Mononuclear cell (primary cell): ENCODE results near the gene ZNF830. TPM values are rescaled to one million over a fixed set of nuclear protein-coding genes. Genes with fewer than 3 reads are reported as not detected.
A peak's percentile ranks its signal among the peaks of the same experiment; 100 is the strongest.
"Not testable (repeated sequence)": the region's sequence is repeated elsewhere in the genome, so short reads cannot be mapped to it uniquely, and the experiment has no call there.

ENCODE experiments used
- H3K27me3 ChIP-seq: 2 replicates; pipeline ENCODE4 v1.6.0; 2011; ENCODE audit warnings: low read length, control low read depth; ENCODE audit not compliant: insufficient read depth
- H3K4me1 ChIP-seq: 2 replicates; pipeline ENCODE4 v1.5.1; 2011; ENCODE audit warnings: mild to moderate bottlenecking, low read length, control low read depth; ENCODE audit not compliant: insufficient read depth
- H3K4me3 ChIP-seq: 2 replicates; pipeline ENCODE4 v1.5.1; 2011; ENCODE audit warnings: mild to moderate bottlenecking, low read length, moderate library complexity
- H3K9me3 ChIP-seq: 2 replicates; pipeline ENCODE4 v1.5.1; 2011; ENCODE audit warnings: low read depth, mild to moderate bottlenecking, control low read depth, low read length
- total RNA-seq: library from RNA; depleted of rRNA; stranded (reverse); fragments of >200 nt; gene quantifications from one replicate; pipeline ENCODE4 v1.2.3, GENCODE V29; 2012

Gene ZNF830
- total RNA-seq, 1 donor = 26.7 TPM

GRCh38 chr17:34980681-34981537 lies 19.6 kb downstream of the ZNF830 start:
- Histone ChIP-seq H3K9me3 (no peaks in the 10 kb centered on the region), H3K27me3 (no peaks in the 10 kb centered on the region), H3K4me3 (peak overlapping the region; percentile 86), H3K4me1 (peaks cover 17% of the 10 kb centered on the region)

GRCh38 chr17:34981538-34982241 lies 20.4 kb downstream of the ZNF830 start:
- H3K9me3 ChIP-seq = no peaks in the 10 kb centered on the region
- peaks cover 17% of the 10 kb centered on the region for H3K4me1 ChIP-seq
- no peaks in the 10 kb centered on the region for H3K27me3 ChIP-seq
- H3K4me3 ChIP-seq = peak overlapping the region; percentile 86

GRCh38 chr17:34987232-34987631 lies 25.9 kb downstream of the ZNF830 start:
- H3K27me3 ChIP-seq = no peaks in the 10 kb centered on the region
- no peaks in the 10 kb centered on the region for H3K9me3 ChIP-seq
- no peak overlapping the region for H3K4me3 ChIP-seq
- H3K4me1 ChIP-seq = peaks cover under 1% of the 10 kb centered on the region

- H3K9me3 ChIP-seq = no peaks in the 10 kb centered on the region
- peaks cover 4% of the 10 kb centered on the region for H3K4me1 ChIP-seq
- no peak overlapping the region for H3K4me3 ChIP-seq
- no peaks in the 10 kb centered on the region for H3K27me3 ChIP-seq
Observed at GRCh38 chr17:34988644-34989043, 27.3 kb downstream of the ZNF830 start.

GRCh38 chr17:34989473-34989872 lies 28.1 kb downstream of the ZNF830 start:
- Histone ChIP-seq H3K9me3 (no peaks in the 10 kb centered on the region), H3K27me3 (no peaks in the 10 kb centered on the region), H3K4me3 (no peak overlapping the region), H3K4me1 (peaks cover 4% of the 10 kb centered on the region)

GRCh38 chr17:34990921-34991365 lies 29.6 kb downstream of the ZNF830 start:
- peaks cover 4% of the 10 kb centered on the region for H3K4me1 ChIP-seq
- H3K4me3 ChIP-seq = no peak overlapping the region
- no peaks in the 10 kb centered on the region for H3K27me3 ChIP-seq
- H3K9me3 ChIP-seq = no peaks in the 10 kb centered on the region

- Histone ChIP-seq H3K9me3 (no peaks in the 10 kb centered on the region), H3K27me3 (no peaks in the 10 kb centered on the region), H3K4me3 (no peak overlapping the region), H3K4me1 (peaks cover 7% of the 10 kb centered on the region)
Observed at GRCh38 chr17:34991606-34992005, 30.3 kb downstream of the ZNF830 start.

- H3K27me3 ChIP-seq = no peaks in the 10 kb centered on the region
- no peaks in the 10 kb centered on the region for H3K9me3 ChIP-seq
- H3K4me3 ChIP-seq = no peak overlapping the region
- H3K4me1 ChIP-seq = peaks cover 15% of the 10 kb centered on the region
Observed at GRCh38 chr17:34993031-34993430, 31.7 kb downstream of the ZNF830 start.

GRCh38 chr17:34996422-34997285 lies 35.3 kb downstream of the ZNF830 start:
- Histone ChIP-seq H3K27me3 (no peaks in the 10 kb centered on the region), H3K9me3 (no peaks in the 10 kb centered on the region), H3K4me3 (no peak overlapping the region), H3K4me1 (peaks cover 15% of the 10 kb centered on the region)

- Histone ChIP-seq H3K4me3 (no peak overlapping the region), H3K4me1 (peaks cover 13% of the 10 kb centered on the region), H3K9me3 (no peaks in the 10 kb centered on the region), H3K27me3 (no peaks in the 10 kb centered on the region)
Observed at GRCh38 chr17:34997355-34997862, 36.1 kb downstream of the ZNF830 start.

- H3K4me3 ChIP-seq = no peak overlapping the region
- peaks cover 11% of the 10 kb centered on the region for H3K4me1 ChIP-seq
- no peaks in the 10 kb centered on the region for H3K9me3 ChIP-seq
- no peaks in the 10 kb centered on the region for H3K27me3 ChIP-seq
Observed at GRCh38 chr17:34998205-34998604, 36.9 kb downstream of the ZNF830 start.

GRCh38 chr17:34999456-34999855 lies 38.1 kb downstream of the ZNF830 start:
- Histone ChIP-seq H3K9me3 (no peaks in the 10 kb centered on the region), H3K4me1 (peaks cover 11% of the 10 kb centered on the region), H3K27me3 (no peaks in the 10 kb centered on the region), H3K4me3 (no peak overlapping the region)

- H3K27me3 ChIP-seq, H3K9me3 ChIP-seq, H3K4me3 ChIP-seq: not testable (repeated sequence)
- H3K4me1 ChIP-seq = peaks cover 11% of the 10 kb centered on the region
Observed at GRCh38 chr17:35000965-35001364, 39.6 kb downstream of the ZNF830 start.

GRCh38 chr17:35001549-35001948 lies 40.2 kb downstream of the ZNF830 start:
- H3K4me3 ChIP-seq = no peak overlapping the region
- H3K9me3 ChIP-seq = no peaks in the 10 kb centered on the region
- no peaks in the 10 kb centered on the region for H3K27me3 ChIP-seq
- H3K4me1 ChIP-seq = peaks cover 9% of the 10 kb centered on the region
